HEK293 (cell line): ENCODE results near the gene SLC35C1.
A peak's percentile ranks its signal among the peaks of the same experiment; 100 is the strongest.

Experiments used
- AEBP2 ChIP-seq: fragments of 450-650 bp; formaldehyde crosslinking; IDR thresholded peaks from 2 replicates; pipeline ENCODE4 v1.5.1; 2016; ENCODE audit warnings: missing biosample characterization, missing genetic modification characterization, borderline replicate concordance
- BCL6B ChIP-seq: fragments of 450-650 bp; formaldehyde crosslinking; IDR thresholded peaks from 2 replicates; pipeline ENCODE4 v1.5.1; 2017; ENCODE audit warnings: missing biosample characterization, missing genetic modification characterization
- CTCF ChIP-seq: fragments of 450-650 bp; formaldehyde crosslinking; IDR thresholded peaks from 2 replicates; pipeline ENCODE4 v1.5.1; 2016; ENCODE audit warnings: missing biosample characterization, missing genetic modification characterization
- IKZF3 ChIP-seq: fragments of 450-650 bp; IDR thresholded peaks from 2 replicates; pipeline ENCODE4 v1.5.0; 2018; ENCODE audit warnings: missing biosample characterization, mild to moderate bottlenecking, missing genetic modification characterization, moderate library complexity
- KLF10 ChIP-seq: fragments of 450-650 bp; IDR thresholded peaks from 2 replicates; pipeline ENCODE4 v1.5.1; 2018; ENCODE audit warnings: missing biosample characterization, mild to moderate bottlenecking, missing genetic modification characterization
- KLF8 ChIP-seq: fragments of 450-650 bp; formaldehyde crosslinking; IDR thresholded peaks from 2 replicates; pipeline ENCODE4 v1.5.1; 2016; ENCODE audit warnings: missing biosample characterization, missing genetic modification characterization
- MYNN ChIP-seq: fragments of 450-650 bp; formaldehyde crosslinking; IDR thresholded peaks from 2 replicates; pipeline ENCODE4 v1.5.1; 2016; ENCODE audit warnings: missing biosample characterization, missing genetic modification characterization, borderline replicate concordance
- OSR2 ChIP-seq: fragments of 450-650 bp; formaldehyde crosslinking; IDR thresholded peaks from 2 replicates; pipeline ENCODE4 v1.5.1; 2016; ENCODE audit warnings: missing biosample characterization, missing genetic modification characterization
- PATZ1 ChIP-seq: fragments of 450-650 bp; formaldehyde crosslinking; IDR thresholded peaks from 2 replicates; pipeline ENCODE4 v1.5.1; 2016; ENCODE audit warnings: missing biosample characterization, missing genetic modification characterization
- ZBTB1 ChIP-seq: fragments of 450-650 bp; formaldehyde crosslinking; IDR thresholded peaks from 2 replicates; pipeline ENCODE4 v1.5.1; 2016; ENCODE audit warnings: missing biosample characterization, missing genetic modification characterization
- ZBTB17 ChIP-seq: fragments of 450-650 bp; formaldehyde crosslinking; IDR thresholded peaks from 2 replicates; pipeline ENCODE4 v1.5.1; 2016; ENCODE audit warnings: missing biosample characterization, missing genetic modification characterization
- ZBTB20 ChIP-seq: fragments of 450-650 bp; formaldehyde crosslinking; IDR thresholded peaks from 2 replicates; pipeline ENCODE4 v1.5.1; 2016; ENCODE audit warnings: missing biosample characterization, missing genetic modification characterization
- ZBTB48 ChIP-seq: fragments of 450-650 bp; formaldehyde crosslinking; IDR thresholded peaks from 2 replicates; pipeline ENCODE4 v1.5.1; 2016; ENCODE audit warnings: missing biosample characterization, missing genetic modification characterization
- ZFHX2 ChIP-seq: fragments of 450-650 bp; formaldehyde crosslinking; conservative IDR thresholded peaks from 2 replicates; pipeline ENCODE4 v1.5.1; 2016; ENCODE audit warnings: missing biosample characterization, missing genetic modification characterization
- ZIC2 ChIP-seq: fragments of 450-650 bp; formaldehyde crosslinking; IDR thresholded peaks from 2 replicates; pipeline ENCODE4 v1.5.1; 2016; ENCODE audit warnings: missing biosample characterization, missing genetic modification characterization
- ZNF138 ChIP-seq: fragments of 450-650 bp; formaldehyde crosslinking; IDR thresholded peaks from 2 replicates; pipeline ENCODE4 v1.5.1; 2016; ENCODE audit warnings: missing biosample characterization, missing genetic modification characterization, borderline replicate concordance
- ZNF155 ChIP-seq: fragments of 450-650 bp; formaldehyde crosslinking; IDR thresholded peaks from 2 replicates; pipeline ENCODE4 v1.5.1; 2016; ENCODE audit warnings: missing biosample characterization, missing genetic modification characterization
- ZNF2 ChIP-seq: fragments of 450-650 bp; formaldehyde crosslinking; IDR thresholded peaks from 2 replicates; pipeline ENCODE4 v1.5.1; 2016; ENCODE audit warnings: missing biosample characterization, missing genetic modification characterization
- ZNF274 ChIP-seq, 2 experiments: fragments of 200-500 bp in 1 of 2; fragments of 450-650 bp in 1 of 2; sonication (Bioruptor generic) in 1 of 2; formaldehyde crosslinking in 1 of 2; IDR thresholded peaks; 2 replicates each; pipeline versions ENCODE4 v1.5.1 to v1.6.1; 2014 to 2016; ENCODE audit warnings: borderline replicate concordance in 1 of 2, inconsistent platforms in 1 of 2, low read length in 1 of 2, missing biosample characterization in 1 of 2, missing genetic modification characterization in 1 of 2
- ZNF394 ChIP-seq: fragments of 450-650 bp; formaldehyde crosslinking; IDR thresholded peaks from 2 replicates; pipeline ENCODE4 v1.5.1; 2016; ENCODE audit warnings: missing biosample characterization, missing genetic modification characterization, mild to moderate bottlenecking, moderate library complexity, borderline replicate concordance
- ZNF423 ChIP-seq: fragments of 450-650 bp; formaldehyde crosslinking; IDR thresholded peaks from 2 replicates; pipeline ENCODE4 v1.5.1; 2016; ENCODE audit warnings: missing biosample characterization, missing genetic modification characterization
- ZNF449 ChIP-seq: fragments of 450-650 bp; formaldehyde crosslinking; IDR thresholded peaks from 2 replicates; pipeline ENCODE4 v1.5.1; 2017; ENCODE audit warnings: missing biosample characterization, mild to moderate bottlenecking, missing genetic modification characterization, moderate library complexity
- ZNF544 ChIP-seq: fragments of 450-650 bp; formaldehyde crosslinking; IDR thresholded peaks from 2 replicates; pipeline ENCODE4 v1.5.0; 2017; ENCODE audit warnings: missing biosample characterization, missing genetic modification characterization
- ZNF549 ChIP-seq: fragments of 450-650 bp; IDR thresholded peaks from 2 replicates; pipeline ENCODE4 v1.5.1; 2018; ENCODE audit warnings: missing biosample characterization, missing genetic modification characterization, mild to moderate bottlenecking, inconsistent platforms, moderate library complexity
- ZNF626 ChIP-seq: fragments of 450-650 bp; sonication (Bioruptor Pico); formaldehyde crosslinking; IDR thresholded peaks from 2 replicates; pipeline ENCODE4 v1.5.1; 2018; ENCODE audit warnings: missing biosample characterization, missing genetic modification characterization, inconsistent platforms
- ZNF645 ChIP-seq: fragments of 450-650 bp; formaldehyde crosslinking; IDR thresholded peaks from 2 replicates; pipeline ENCODE4; 2016; ENCODE audit warnings: missing biosample characterization, missing genetic modification characterization
- ZNF654 ChIP-seq: fragments of 450-650 bp; formaldehyde crosslinking; IDR thresholded peaks from 2 replicates; pipeline ENCODE4 v1.5.1; 2016; ENCODE audit warnings: low read depth, missing biosample characterization, missing genetic modification characterization
- ZNF776 ChIP-seq: fragments of 450-650 bp; formaldehyde crosslinking; IDR thresholded peaks from 2 replicates; pipeline ENCODE4 v1.5.0; 2017; ENCODE audit warnings: missing biosample characterization, missing genetic modification characterization, borderline replicate concordance

Gene SLC35C1

GRCh38 chr11:45771566-45772448 lies 33.1 kb upstream of the SLC35C1 start (continued):
- TF ChIP-seq CTCF (tag by site-specific recombination) (peak; percentile 79), BCL6B (tag by site-specific recombination) (no peak), ZNF155 (tag by site-specific recombination) (no peak), ZNF544 (tag by site-specific recombination) (no peak), ZNF423 (tag by site-specific recombination) (0 out of 2 replicates have a peak, but pooled peaks have one; percentile 14), ZNF138 (tag by site-specific recombination) (no peak), ZFHX2 (tag by site-specific recombination) (peak; percentile 61), OSR2 (tag by site-specific recombination) (no peak), IKZF3 (tag by site-specific recombination) (0 out of 2 replicates have a peak, but pooled peaks have one; percentile 38), ZBTB17 (no peak), ZBTB48 (tag by site-specific recombination) (peak; percentile 54; the same call in 1 of the 2 replicates), ZBTB20 (tag by site-specific recombination) (peak; percentile 88), AEBP2 (no peak), ZNF549 (no peak), ZNF776 (tag by site-specific recombination) (no peak), PATZ1 (tag by site-specific recombination) (0 out of 2 replicates have a peak, but pooled peaks have one; percentile 32), MYNN (no peak), ZNF2 (tag by site-specific recombination) (peak; percentile 60), ZNF645 (tag by site-specific recombination) (no peak), ZNF449 (no peak), ZNF394 (tag by site-specific recombination) (no peak), KLF8 (tag by site-specific recombination) (0 out of 2 replicates have a peak, but pooled peaks have one; percentile 25), ZNF654 (tag by site-specific recombination) (peak; percentile 83), ZNF626 (tag by site-specific recombination) (no peak), ZIC2 (tag by site-specific recombination) (peak; percentile 37; the same call in 1 of the 2 replicates), KLF10 (tag by site-specific recombination) (0 out of 2 replicates have a peak, but pooled peaks have one; percentile 14), ZBTB1 (no peak), ZNF274 (IDR thresholded peaks at IDR 0.05; ENCODE audit: low read length) (no peak), ZNF274 (tag by site-specific recombination; IDR thresholded peaks at IDR 0.05; ENCODE audit: borderline replicate concordance) (no peak)
